ENCODE measurements around the gene RAB36. TPM values are rescaled to one million over a fixed set of nuclear protein-coding genes. Genes with fewer than 3 reads are reported as not detected.

The RAB36 gene
- total RNA-seq, 1 experiment from 2014 or later: 1.8 TPM

DNA sequence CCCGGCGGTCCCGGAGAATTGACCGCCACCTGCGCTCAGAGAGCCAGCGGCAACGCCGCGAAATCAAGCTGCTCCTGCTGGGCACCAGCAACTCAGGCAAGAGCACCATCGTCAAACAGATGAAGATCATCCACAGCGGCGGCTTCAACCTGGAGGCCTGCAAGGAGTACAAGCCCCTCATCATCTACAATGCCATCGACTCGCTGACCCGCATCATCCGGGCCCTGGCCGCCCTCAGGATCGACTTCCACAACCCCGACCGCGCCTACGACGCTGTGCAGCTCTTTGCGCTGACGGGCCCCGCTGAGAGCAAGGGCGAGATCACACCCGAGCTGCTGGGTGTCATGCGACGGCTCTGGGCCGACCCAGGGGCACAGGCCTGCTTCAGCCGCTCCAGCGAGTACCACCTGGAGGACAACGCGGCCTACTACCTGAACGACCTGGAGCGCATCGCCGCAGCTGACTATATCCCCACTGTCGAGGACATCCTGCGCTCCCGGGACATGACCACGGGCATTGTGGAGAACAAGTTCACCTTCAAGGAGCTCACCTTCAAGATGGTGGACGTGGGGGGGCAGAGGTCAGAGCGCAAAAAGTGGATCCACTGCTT lies 49.4 kb upstream of the RAB36 start (continued):
- TF ChIP-seq, protein P1, sequence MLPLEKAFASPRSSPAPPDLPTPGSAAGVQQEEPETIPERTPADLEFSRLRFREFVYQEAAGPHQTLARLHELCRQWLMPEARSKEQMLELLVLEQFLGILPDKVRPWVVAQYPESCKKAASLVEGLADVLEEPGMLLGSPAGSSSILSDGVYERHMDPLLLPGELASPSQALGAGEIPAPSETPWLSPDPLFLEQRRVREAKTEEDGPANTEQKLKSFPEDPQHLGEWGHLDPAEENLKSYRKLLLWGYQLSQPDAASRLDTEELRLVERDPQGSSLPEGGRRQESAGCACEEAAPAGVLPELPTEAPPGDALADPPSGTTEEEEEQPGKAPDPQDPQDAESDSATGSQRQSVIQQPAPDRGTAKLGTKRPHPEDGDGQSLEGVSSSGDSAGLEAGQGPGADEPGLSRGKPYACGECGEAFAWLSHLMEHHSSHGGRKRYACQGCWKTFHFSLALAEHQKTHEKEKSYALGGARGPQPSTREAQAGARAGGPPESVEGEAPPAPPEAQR (CRISPR knock-in tag; IDR thresholded peaks at IDR 0.05): no peak
- TF ChIP-seq, protein P2, sequence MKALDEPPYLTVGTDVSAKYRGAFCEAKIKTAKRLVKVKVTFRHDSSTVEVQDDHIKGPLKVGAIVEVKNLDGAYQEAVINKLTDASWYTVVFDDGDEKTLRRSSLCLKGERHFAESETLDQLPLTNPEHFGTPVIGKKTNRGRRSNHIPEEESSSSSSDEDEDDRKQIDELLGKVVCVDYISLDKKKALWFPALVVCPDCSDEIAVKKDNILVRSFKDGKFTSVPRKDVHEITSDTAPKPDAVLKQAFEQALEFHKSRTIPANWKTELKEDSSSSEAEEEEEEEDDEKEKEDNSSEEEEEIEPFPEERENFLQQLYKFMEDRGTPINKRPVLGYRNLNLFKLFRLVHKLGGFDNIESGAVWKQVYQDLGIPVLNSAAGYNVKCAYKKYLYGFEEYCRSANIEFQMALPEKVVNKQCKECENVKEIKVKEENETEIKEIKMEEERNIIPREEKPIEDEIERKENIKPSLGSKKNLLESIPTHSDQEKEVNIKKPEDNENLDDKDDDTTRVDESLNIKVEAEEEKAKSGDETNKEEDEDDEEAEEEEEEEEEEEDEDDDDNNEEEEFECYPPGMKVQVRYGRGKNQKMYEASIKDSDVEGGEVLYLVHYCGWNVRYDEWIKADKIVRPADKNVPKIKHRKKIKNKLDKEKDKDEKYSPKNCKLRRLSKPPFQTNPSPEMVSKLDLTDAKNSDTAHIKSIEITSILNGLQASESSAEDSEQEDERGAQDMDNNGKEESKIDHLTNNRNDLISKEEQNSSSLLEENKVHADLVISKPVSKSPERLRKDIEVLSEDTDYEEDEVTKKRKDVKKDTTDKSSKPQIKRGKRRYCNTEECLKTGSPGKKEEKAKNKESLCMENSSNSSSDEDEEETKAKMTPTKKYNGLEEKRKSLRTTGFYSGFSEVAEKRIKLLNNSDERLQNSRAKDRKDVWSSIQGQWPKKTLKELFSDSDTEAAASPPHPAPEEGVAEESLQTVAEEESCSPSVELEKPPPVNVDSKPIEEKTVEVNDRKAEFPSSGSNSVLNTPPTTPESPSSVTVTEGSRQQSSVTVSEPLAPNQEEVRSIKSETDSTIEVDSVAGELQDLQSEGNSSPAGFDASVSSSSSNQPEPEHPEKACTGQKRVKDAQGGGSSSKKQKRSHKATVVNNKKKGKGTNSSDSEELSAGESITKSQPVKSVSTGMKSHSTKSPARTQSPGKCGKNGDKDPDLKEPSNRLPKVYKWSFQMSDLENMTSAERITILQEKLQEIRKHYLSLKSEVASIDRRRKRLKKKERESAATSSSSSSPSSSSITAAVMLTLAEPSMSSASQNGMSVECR (CRISPR knock-in tag; IDR thresholded peaks at IDR 0.05; ENCODE audit: borderline replicate concordance): no peak
- TF ChIP-seq OVOL2 (CRISPR knock-in tag; IDR thresholded peaks at IDR 0.05; ENCODE audit: borderline replicate concordance) (no peak), RELA (CRISPR knock-in tag; IDR thresholded peaks at IDR 0.05; ENCODE audit: borderline replicate concordance) (no peak), ATF1 (CRISPR knock-in tag; IDR thresholded peaks at IDR 0.05) (no peak), FOXP1 (CRISPR knock-in tag; IDR thresholded peaks at IDR 0.05; ENCODE audit: borderline replicate concordance) (no peak)
- TF ChIP-seq, protein P3, sequence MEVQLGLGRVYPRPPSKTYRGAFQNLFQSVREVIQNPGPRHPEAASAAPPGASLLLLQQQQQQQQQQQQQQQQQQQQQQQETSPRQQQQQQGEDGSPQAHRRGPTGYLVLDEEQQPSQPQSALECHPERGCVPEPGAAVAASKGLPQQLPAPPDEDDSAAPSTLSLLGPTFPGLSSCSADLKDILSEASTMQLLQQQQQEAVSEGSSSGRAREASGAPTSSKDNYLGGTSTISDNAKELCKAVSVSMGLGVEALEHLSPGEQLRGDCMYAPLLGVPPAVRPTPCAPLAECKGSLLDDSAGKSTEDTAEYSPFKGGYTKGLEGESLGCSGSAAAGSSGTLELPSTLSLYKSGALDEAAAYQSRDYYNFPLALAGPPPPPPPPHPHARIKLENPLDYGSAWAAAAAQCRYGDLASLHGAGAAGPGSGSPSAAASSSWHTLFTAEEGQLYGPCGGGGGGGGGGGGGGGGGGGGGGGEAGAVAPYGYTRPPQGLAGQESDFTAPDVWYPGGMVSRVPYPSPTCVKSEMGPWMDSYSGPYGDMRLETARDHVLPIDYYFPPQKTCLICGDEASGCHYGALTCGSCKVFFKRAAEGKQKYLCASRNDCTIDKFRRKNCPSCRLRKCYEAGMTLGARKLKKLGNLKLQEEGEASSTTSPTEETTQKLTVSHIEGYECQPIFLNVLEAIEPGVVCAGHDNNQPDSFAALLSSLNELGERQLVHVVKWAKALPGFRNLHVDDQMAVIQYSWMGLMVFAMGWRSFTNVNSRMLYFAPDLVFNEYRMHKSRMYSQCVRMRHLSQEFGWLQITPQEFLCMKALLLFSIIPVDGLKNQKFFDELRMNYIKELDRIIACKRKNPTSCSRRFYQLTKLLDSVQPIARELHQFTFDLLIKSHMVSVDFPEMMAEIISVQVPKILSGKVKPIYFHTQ (CRISPR knock-in tag; IDR thresholded peaks at IDR 0.05): no peak

DNA sequence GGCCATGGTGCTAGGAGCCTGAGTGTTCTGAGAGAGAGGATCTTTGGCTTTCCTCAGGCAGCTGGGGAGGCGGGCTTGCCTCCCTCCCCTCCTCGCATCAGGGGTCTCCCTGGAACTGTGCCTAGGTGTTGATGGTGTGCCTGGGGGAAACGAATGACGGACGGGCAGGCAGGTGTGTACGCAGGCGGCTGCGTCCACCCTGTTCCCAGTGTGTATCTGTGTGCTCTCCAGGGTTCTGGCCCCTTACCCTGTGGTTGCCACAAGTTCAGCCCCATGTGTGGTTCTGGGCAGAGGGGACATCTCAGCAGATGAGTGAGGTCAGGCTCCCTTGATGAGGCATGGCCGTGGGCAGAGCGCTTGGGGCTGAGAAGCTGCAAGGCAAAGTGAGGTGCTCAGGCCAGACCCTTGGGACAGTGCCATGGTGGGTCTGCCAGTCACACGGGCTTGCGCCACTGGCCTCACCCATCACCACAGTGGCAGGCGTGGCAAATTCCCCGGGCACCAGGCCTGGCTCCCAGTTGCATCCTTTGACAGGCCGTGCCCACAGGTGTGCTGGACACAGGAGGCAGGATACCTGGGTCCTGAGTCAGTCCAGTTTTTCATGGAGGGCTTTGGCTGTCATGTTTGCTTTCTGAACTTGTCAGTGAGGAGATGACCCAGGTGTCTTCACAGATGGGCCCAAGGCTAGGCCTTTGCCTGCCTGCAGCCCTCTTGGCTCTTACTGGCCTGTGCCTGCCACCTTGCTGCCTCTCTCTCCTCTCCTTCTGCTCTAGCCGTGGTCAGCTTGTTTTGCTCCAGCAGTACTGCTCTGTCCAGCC lies 47.7 kb upstream of the RAB36 start:
- Mint-ChIP-seq H3K36me3 (no peaks in the 10 kb centered on the region), H3K4me1 (no peaks in the 10 kb centered on the region), H3K27ac (no peak overlapping the region; the same call in 1 of the 2 replicates), H3K9me3 (no peaks in the 10 kb centered on the region), H3K27me3 (ENCODE audit: low read depth) (no peaks in the 10 kb centered on the region), H3K4me3 (no peak overlapping the region)
- ATAC-seq (no peak), DNase-seq (ENCODE audit: low spot score) (no peak)
- ChIA-PET POLR2A (no interaction called here), CTCF (interaction anchor here (1.1 kb wide), 1 partner anchor 143 kb away, joined by 4 read pairs; no protein-coding TSS in a partner anchor)
- TF ChIP-seq TP53 (CRISPR knock-in tag; IDR thresholded peaks at IDR 0.05) (no peak), RORB (CRISPR knock-in tag; IDR thresholded peaks at IDR 0.05) (no peak), ELF4 (CRISPR knock-in tag; IDR thresholded peaks at IDR 0.05; ENCODE audit: low read depth) (no peak), SMAD3 (CRISPR knock-in tag; IDR thresholded peaks at IDR 0.05; ENCODE audit: borderline replicate concordance) (no peak), CREM (CRISPR knock-in tag; IDR thresholded peaks at IDR 0.05) (no peak)
- TF ChIP-seq, protein P4, sequence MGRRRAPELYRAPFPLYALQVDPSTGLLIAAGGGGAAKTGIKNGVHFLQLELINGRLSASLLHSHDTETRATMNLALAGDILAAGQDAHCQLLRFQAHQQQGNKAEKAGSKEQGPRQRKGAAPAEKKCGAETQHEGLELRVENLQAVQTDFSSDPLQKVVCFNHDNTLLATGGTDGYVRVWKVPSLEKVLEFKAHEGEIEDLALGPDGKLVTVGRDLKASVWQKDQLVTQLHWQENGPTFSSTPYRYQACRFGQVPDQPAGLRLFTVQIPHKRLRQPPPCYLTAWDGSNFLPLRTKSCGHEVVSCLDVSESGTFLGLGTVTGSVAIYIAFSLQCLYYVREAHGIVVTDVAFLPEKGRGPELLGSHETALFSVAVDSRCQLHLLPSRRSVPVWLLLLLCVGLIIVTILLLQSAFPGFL (CRISPR knock-in tag; IDR thresholded peaks at IDR 0.05; ENCODE audit: borderline replicate concordance): no peak
- TF ChIP-seq, protein P5, sequence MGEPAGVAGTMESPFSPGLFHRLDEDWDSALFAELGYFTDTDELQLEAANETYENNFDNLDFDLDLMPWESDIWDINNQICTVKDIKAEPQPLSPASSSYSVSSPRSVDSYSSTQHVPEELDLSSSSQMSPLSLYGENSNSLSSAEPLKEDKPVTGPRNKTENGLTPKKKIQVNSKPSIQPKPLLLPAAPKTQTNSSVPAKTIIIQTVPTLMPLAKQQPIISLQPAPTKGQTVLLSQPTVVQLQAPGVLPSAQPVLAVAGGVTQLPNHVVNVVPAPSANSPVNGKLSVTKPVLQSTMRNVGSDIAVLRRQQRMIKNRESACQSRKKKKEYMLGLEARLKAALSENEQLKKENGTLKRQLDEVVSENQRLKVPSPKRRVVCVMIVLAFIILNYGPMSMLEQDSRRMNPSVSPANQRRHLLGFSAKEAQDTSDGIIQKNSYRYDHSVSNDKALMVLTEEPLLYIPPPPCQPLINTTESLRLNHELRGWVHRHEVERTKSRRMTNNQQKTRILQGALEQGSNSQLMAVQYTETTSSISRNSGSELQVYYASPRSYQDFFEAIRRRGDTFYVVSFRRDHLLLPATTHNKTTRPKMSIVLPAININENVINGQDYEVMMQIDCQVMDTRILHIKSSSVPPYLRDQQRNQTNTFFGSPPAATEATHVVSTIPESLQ (CRISPR knock-in tag; IDR thresholded peaks at IDR 0.05): no peak
- TF ChIP-seq, protein P6, sequence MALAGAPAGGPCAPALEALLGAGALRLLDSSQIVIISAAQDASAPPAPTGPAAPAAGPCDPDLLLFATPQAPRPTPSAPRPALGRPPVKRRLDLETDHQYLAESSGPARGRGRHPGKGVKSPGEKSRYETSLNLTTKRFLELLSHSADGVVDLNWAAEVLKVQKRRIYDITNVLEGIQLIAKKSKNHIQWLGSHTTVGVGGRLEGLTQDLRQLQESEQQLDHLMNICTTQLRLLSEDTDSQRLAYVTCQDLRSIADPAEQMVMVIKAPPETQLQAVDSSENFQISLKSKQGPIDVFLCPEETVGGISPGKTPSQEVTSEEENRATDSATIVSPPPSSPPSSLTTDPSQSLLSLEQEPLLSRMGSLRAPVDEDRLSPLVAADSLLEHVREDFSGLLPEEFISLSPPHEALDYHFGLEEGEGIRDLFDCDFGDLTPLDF (CRISPR knock-in tag; IDR thresholded peaks at IDR 0.05): no peak
- TF ChIP-seq, protein P7, sequence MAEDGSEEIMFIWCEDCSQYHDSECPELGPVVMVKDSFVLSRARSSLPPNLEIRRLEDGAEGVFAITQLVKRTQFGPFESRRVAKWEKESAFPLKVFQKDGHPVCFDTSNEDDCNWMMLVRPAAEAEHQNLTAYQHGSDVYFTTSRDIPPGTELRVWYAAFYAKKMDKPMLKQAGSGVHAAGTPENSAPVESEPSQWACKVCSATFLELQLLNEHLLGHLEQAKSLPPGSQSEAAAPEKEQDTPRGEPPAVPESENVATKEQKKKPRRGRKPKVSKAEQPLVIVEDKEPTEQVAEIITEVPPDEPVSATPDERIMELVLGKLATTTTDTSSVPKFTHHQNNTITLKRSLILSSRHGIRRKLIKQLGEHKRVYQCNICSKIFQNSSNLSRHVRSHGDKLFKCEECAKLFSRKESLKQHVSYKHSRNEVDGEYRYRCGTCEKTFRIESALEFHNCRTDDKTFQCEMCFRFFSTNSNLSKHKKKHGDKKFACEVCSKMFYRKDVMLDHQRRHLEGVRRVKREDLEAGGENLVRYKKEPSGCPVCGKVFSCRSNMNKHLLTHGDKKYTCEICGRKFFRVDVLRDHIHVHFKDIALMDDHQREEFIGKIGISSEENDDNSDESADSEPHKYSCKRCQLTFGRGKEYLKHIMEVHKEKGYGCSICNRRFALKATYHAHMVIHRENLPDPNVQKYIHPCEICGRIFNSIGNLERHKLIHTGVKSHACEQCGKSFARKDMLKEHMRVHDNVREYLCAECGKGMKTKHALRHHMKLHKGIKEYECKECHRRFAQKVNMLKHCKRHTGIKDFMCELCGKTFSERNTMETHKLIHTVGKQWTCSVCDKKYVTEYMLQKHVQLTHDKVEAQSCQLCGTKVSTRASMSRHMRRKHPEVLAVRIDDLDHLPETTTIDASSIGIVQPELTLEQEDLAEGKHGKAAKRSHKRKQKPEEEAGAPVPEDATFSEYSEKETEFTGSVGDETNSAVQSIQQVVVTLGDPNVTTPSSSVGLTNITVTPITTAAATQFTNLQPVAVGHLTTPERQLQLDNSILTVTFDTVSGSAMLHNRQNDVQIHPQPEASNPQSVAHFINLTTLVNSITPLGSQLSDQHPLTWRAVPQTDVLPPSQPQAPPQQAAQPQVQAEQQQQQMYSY (CRISPR knock-in tag; IDR thresholded peaks at IDR 0.05): no peak
